ENCODE data around the gene UBXN4.
"Not testable (repeated sequence)": the region's sequence is repeated elsewhere in the genome, so short reads cannot be mapped to it uniquely, and the experiment has no call there.

The UBXN4 gene

GRCh38 chr2:135709992-135710391, 31.7 kb upstream of the UBXN4 start:
- DNase-seq (ENCODE audit: low read depth): no peak
- TF ChIP-seq CTCF (IDR thresholded peaks at IDR 0.05; ENCODE audit: control insufficient read depth, insufficient read depth, low read depth, low read length, missing control alignments): peak; percentile 92

GRCh38 chr2:135715086-135715485, 26.6 kb upstream of the UBXN4 start:
- not testable (repeated sequence) for H3K4me3 ChIP-seq (ENCODE audit: control insufficient read depth, low read depth, low read length); DNase-seq (ENCODE audit: low read depth)

More at GRCh38 chr2:135709992-135710391, 31.7 kb upstream of the UBXN4 start:
- H3K4me3 ChIP-seq (ENCODE audit: control insufficient read depth, low read depth, low read length): no peak overlapping the region

- H3K4me3 ChIP-seq (ENCODE audit: control insufficient read depth, low read depth, low read length): no peak overlapping the region
- TF ChIP-seq CTCF (IDR thresholded peaks at IDR 0.05; ENCODE audit: control insufficient read depth, insufficient read depth, low read depth, low read length, missing control alignments): no peak
- no peak for DNase-seq (ENCODE audit: low read depth)
Observed at GRCh38 chr2:135728064-135728743, 13.5 kb upstream of the UBXN4 start.

GRCh38 chr2:135732561-135732960, 9.1 kb upstream of the UBXN4 start:
- DNase-seq (ENCODE audit: low read depth): no peak
- H3K4me3 ChIP-seq (ENCODE audit: control insufficient read depth, low read depth, low read length): no peak overlapping the region
- no peak for TF ChIP-seq CTCF (IDR thresholded peaks at IDR 0.05; ENCODE audit: control insufficient read depth, insufficient read depth, low read depth, low read length, missing control alignments)

- no peak for TF ChIP-seq CTCF (IDR thresholded peaks at IDR 0.05; ENCODE audit: control insufficient read depth, insufficient read depth, low read depth, low read length, missing control alignments)
- no peak overlapping the region for H3K4me3 ChIP-seq (ENCODE audit: control insufficient read depth, low read depth, low read length)
- no peak for DNase-seq (ENCODE audit: low read depth)
Observed at GRCh38 chr2:135733045-135733444, 8.6 kb upstream of the UBXN4 start.

- no peak for DNase-seq (ENCODE audit: low read depth)
- TF ChIP-seq CTCF (IDR thresholded peaks at IDR 0.05; ENCODE audit: control insufficient read depth, insufficient read depth, low read depth, low read length, missing control alignments): no peak
- H3K4me3 ChIP-seq (ENCODE audit: control insufficient read depth, low read depth, low read length): no peak overlapping the region
Observed at GRCh38 chr2:135736546-135736945, 5.1 kb upstream of the UBXN4 start.

- no peak overlapping the region for H3K4me3 ChIP-seq (ENCODE audit: control insufficient read depth, low read depth, low read length)
- TF ChIP-seq CTCF (IDR thresholded peaks at IDR 0.05; ENCODE audit: control insufficient read depth, insufficient read depth, low read depth, low read length, missing control alignments): no peak
- DNase-seq (ENCODE audit: low read depth): no peak
Observed at GRCh38 chr2:135740206-135740605, 1.4 kb upstream of the UBXN4 start.

Measured in AG09309 (cell line).